Gastrocnemius medialis (tissue), 4 donors: ENCODE results near the gene NRF1.

Experiments
- POLR2A ChIP-seq, 2 donors: fragments of 450-650 bp; IDR thresholded peaks; one replicate each; pipeline ENCODE4 v1.6.1; 2017; ENCODE audit warnings: antibody characterized with exemption in 2 of 2, mild to moderate bottlenecking in 2 of 2, moderate library complexity in 2 of 2
- TF ChIP-seq, protein P1 (sequence below), 5 experiments: fragments of 450-650 bp in 3 of 5; fragments of 200-600 bp in 2 of 5; sonication (generic) in 2 of 5; IDR thresholded peaks in 4 of 5; conservative IDR thresholded peaks in 1 of 5; 1 replicate in 4 of 5; 2 replicates in 1 of 5; pipeline ENCODE4 v1.5.1; 2016 to 2019; ENCODE audit warnings: antibody characterized with exemption in 5 of 5, mild to moderate bottlenecking in 3 of 5, moderate library complexity in 3 of 5

DNA sequence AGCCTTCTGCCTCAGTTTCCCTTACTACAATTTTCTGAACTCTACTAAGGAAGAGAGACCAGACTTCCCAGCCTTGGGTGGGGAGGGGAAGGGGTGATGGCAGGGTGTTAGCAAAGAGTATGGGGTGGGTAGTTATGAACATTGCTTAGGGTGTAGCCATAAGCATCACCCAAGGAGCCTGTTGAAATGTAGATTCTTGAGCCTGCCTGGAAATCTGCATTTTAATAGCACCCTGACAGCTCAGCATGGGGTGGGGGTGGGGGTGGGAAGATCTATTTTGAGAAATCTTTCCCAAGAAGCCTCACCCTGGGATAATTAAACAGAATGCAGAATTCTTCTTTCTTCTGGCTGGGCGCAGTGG is 164.8 kb downstream of the NRF1 start:
- no peak for TF ChIP-seq POLR2A (IDR thresholded peaks at IDR 0.05)
- TF ChIP-seq, protein P1, sequence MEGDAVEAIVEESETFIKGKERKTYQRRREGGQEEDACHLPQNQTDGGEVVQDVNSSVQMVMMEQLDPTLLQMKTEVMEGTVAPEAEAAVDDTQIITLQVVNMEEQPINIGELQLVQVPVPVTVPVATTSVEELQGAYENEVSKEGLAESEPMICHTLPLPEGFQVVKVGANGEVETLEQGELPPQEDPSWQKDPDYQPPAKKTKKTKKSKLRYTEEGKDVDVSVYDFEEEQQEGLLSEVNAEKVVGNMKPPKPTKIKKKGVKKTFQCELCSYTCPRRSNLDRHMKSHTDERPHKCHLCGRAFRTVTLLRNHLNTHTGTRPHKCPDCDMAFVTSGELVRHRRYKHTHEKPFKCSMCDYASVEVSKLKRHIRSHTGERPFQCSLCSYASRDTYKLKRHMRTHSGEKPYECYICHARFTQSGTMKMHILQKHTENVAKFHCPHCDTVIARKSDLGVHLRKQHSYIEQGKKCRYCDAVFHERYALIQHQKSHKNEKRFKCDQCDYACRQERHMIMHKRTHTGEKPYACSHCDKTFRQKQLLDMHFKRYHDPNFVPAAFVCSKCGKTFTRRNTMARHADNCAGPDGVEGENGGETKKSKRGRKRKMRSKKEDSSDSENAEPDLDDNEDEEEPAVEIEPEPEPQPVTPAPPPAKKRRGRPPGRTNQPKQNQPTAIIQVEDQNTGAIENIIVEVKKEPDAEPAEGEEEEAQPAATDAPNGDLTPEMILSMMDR (IDR thresholded peaks at IDR 0.05 in 4 of 5, conservative IDR thresholded peaks at IDR 0.05 in 1 of 5): no peak
